Tongue (tissue), 2 donors: ENCODE data around the gene FAM25C. TPM values are rescaled to one million over a fixed set of nuclear protein-coding genes. Genes with fewer than 3 reads are reported as not detected.
"Not testable (repeated sequence)": the region's sequence is repeated elsewhere in the genome, so short reads cannot be mapped to it uniquely, and the experiment has no call there.

Experiments used
- DNase-seq: peaks from one replicate; pipeline ENCODE4 v3.0.0-alpha.2; 2015
- total RNA-seq: library from RNA; depleted of rRNA; stranded (reverse); fragments of >200 nt; gene quantifications from one replicate; pipeline ENCODE4 v1.2.3, GENCODE V29; 2014

Gene FAM25C
- not detected for total RNA-seq

DNA sequence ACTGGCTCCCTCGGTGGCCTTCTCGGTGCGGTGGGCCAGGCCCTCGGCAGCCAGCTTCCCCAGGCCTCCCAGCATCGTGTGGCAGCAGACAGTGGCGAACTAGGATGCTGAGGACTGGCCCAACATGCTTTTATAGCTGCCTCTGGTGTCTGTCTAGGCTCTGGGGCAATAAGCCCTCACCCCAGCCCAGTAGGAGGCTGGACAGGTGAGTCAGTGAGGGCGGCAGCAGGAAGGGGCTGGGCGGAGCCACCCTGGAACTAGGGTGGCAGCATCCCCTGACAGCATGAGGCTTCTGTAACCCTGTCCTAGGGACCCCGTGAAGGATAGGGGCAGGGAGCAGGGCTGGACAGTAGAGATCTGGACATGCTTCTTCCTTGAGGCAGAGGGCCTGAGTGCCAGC, at the start of gene FAM25C:
TSS of gene FAM25C (minus strand) at position 101 of the 400 bp plus-strand sequence. CDS start at position 75, 26 bp downstream.
- not testable (repeated sequence) for DNase-seq

DNA sequence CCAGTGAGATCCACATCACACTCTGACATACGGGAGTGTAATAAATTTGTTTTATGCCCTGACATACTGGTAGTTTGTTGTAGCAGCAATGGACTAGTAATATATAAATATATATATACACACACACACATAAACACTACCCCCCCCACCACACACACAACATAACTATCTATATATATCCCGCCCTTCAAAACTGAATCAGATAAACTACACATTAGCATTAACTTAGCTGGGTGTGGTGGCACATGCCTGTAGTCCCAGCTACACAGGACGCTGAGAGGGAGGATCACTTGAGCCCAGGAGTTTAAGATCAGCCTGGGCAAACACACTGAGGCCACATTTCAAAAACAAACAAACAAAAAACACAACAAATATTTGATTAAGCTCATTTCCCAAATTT, 45.0 kb upstream of the FAM25C start:
- DNase-seq: not testable (repeated sequence)

DNA sequence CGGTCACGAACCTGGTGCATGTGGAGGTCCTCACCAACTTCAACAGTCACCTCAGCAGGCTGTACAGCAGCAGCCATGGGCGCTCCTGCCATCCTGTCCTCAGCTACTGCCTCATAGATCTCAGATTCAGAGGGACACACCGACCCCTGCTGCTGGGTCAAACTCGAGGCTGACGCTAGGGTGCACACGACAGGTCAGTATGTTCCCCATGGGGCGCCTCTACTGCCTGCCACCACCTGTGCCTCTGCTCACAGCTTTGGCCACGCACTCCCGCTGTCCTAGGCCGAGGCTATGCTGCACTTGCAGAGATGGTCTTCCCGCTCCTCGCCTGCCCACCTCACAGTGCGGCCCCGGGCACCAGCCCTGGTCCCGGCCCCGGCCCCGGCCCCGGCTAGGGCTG, 31.8 kb upstream of the FAM25C start:
- not testable (repeated sequence) for DNase-seq

DNA sequence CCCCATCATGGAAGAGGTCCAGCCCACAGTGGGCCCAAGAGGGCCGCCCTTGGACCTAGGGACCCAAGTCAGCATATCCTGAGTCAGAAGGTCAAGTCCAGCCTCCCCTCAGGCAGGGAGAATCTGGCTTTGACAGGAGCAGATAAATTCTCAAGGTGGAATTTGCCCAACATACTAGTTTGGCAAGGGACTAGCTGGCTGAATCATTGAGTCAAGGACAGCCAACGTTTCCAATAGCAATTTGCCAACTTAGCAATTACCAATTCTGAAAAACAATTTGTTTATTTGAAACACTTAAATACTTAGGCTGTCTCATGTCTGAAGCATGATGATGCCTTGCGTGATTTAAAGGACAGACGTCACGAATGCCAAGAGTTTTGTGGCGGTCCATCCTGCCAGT, 2.7 kb upstream of the FAM25C start:
- DNase-seq: not testable (repeated sequence)

DNA sequence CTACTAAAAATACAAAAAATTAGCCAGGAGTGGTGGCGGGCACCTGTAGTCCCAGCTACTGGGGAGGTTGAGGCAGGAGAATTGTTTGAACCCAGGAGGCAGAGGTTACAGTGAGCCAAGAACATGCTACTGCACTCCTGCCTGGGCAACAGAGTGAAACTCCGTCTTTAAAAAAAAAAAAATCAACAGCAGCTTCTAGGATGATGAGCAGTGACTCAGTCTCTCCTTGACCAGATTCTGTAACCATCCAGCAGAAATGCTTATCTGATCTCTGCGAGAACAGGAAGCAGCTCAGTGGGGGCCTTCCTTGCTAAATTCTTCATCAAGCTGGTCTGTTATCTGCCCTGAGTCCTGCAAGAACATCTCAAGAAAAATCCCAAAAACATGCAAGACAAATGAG, 5.5 kb downstream of the FAM25C start:
- not testable (repeated sequence) for DNase-seq

DNA sequence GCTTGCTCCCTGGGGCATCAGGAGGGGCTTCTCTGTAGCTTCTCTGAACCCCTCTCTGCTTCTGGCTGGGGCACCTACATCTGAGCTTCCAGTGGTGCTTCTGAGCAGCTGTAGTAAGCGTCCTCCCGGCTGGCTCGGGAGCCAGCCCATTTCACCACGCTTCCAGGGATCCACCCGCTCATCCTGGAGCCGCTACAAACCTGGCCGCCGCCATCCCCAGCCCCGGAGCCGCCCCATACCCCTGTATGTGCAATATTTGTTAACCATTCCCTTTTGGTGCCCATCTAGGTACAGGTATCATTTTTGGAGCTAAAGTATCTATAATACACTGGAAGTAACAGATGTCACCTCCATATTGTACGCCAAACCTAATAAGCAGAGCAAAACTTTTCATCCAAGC, 7.0 kb downstream of the FAM25C start:
- DNase-seq: not testable (repeated sequence)

DNA sequence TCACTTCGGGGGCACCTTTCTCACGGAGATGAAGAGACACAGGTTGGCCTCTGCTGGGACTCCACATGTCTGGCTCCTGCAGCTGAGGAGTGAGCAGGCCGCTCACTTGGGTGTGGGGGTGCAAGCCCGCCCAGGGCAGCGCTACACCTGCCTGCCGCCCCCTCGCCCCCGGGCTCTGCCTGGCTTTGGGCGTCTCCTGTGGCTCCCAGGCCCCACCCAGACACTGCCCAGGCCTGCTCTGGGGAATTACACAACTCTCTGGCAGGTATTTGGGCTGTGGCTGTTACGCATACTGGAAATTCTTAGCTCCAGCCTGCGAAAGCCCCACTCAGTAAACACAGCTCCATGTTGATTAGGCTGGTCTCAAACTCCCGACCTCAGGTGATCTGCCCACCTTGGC, 7.9 kb downstream of the FAM25C start:
- DNase-seq: not testable (repeated sequence)

DNA sequence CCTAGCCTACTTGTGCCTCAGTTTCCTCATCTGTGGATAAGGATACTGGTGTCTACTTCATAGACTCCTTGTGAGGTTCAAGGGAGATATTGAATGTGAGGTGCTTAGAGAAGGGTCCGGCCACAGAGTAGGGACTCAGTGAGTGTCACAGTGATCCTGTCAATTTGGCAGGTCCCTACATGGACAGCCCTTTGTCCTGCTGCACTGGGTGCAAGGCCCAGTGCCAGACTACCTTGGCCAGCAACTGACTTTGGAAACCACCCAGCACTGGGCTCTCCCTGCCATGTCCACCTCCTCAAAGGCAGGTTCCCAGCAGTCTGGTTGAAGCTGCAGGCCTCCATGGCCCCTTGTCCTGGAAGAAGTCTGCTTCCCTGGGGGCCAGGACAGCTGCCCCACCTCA, 9.5 kb downstream of the FAM25C start:
- not testable (repeated sequence) for DNase-seq

DNA sequence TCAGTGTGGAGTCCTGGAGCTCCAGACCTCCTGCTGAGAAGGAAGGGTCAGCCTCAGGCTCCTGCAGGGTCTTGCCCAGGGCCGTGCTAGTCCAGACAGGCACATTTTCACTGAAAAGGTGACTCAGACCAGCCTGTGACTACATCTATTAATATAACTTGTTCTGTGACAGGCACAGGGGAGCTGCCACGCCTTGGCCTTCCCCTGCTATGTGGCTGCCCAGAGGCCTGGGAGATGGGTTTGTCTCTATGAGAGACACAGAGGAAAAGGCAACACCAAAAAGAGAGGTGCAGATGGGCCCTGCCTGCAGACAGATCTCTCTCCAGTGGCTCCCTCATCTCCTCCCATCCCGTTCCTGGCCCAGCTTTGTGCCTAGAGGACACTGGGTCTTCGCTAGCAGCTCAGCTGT, 10.0 kb downstream of the FAM25C start:
- DNase-seq: not testable (repeated sequence)

DNA sequence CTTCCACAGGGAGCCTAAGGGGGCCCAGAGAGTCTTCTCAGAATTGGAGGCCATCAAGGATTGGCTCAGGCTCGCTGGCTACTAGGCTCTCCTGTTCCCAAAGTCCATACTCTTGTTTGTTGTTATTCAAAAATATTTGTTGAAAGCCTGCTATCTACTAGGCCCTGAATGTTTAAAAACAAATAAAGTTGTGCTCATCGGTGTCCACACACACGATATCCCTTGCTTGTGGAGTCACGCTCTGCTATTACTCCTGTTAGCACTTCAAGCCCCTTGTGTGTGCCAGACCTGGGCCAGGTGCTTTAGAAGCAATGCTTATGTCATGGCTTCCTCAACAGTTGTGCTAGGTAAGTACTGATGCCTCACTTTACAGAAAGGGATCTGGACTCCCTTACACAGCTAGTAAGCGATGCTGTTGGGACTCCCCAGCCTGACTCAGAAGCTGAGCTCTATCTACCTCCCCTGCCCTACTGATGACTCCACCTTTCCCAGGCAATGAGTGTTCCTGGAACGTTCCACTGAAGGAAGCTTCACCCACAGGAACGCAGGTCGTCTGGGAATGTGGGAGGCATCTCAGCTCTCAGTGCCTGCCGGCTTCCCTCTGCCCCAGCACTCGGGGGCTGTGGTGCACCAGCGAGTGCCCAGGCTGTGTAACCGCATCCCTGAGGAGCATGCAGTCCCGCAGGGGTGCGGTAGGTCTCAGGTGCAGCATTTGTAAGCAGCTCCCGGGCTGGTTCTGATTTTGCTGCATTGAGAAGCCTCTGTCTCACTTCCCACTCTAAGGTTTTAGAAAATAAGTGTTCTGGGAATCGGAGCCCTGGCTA, 10.7 kb downstream of the FAM25C start:
- DNase-seq: not testable (repeated sequence)

DNA sequence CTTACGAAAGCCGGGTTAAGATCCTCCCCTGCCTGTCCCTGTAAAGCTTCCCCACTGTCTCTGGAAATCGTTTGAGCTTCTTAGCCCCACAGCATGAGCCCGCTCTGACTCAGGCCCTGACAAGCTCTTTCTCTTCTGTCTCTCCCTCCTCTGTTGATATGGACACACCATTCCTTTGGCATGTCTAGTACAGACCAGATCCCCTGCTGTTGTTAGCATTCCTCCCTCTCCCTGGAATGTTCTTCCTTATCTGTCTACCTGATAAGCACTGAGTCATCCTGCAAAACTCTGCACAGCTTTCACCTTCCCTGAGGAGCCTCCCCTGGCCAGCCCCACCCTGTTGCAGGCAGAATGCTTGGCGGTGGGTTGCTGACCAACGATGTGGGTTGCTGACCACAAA, 11.6 kb downstream of the FAM25C start:
- not testable (repeated sequence) for DNase-seq

DNA sequence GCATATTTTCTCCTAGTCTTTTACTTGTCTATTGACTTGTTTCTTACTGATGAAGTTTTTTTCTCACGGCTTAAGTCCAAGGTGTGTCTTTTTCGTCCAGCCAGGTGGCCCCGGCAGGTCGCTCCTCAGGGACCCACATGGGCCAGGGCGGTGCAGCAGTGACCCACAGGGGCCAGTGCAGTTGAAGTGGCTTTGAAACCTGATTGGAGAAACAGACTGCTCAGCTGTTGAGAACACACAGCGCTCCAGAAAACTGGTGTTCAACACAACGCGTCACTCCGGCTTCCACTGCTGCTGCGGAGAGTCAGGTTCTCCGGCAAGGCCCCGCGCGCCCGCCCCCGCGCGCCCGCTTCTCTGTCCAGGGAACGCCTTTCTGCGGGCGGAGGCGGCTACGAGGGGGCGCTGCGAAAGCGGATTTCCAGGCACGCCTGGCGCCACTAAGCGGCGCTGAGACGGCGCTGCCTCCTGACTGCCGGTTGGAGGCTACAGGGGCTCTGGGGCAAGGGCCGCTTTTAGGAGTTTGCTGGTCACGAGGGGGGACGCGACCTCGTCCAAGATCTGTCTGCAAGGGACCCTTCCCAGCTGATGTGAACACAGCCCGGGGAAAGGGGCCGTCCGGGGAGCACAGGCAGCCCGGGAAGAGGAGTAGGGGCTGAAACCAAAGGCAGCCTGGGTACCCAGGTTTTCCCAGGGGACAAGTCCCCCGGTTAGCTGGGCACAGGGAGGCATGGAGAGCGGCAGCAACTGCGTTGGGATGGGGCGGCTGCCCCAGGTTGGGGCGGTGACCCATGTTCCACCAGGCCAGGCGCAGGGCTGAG, 13.0 kb downstream of the FAM25C start:
- not testable (repeated sequence) for DNase-seq

DNA sequence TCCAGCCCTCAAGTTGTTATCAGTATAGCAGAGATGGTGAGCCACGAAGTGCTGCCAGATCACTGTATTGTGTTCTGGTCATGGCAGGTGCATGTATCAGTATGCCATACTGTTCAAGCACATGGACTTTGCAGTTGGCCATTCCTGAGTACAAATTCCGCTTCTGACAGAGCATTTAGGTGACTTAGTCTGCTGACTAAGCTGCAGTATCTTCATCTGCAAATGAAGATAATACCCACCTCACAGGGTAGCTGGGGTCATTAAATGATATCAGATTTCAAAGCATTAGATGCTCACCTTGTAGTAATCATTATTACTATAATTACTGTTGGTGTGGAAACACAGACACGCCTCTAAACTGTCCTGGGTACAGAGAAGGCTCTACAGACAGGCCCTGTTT, 24.2 kb downstream of the FAM25C start:
- not testable (repeated sequence) for DNase-seq

DNA sequence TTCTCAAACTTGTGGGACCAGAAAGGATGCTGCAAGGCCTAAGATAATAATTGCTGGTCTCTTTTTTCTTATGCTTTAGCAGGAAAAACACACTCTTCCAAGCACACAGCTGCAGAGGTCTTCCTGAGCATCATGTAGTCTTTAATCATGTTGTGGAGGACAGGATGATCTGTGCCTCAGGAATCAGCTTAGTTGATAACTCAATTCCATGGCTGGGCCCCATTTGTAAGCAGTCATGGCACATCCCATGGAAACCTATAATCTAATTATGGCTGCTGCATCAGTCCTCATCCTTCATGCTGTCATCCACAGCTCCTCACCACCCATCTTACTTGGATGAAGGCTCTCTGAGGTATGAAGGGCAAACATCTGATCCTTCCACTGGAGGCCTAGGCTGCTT, 26.5 kb downstream of the FAM25C start:
- DNase-seq: not testable (repeated sequence)

DNA sequence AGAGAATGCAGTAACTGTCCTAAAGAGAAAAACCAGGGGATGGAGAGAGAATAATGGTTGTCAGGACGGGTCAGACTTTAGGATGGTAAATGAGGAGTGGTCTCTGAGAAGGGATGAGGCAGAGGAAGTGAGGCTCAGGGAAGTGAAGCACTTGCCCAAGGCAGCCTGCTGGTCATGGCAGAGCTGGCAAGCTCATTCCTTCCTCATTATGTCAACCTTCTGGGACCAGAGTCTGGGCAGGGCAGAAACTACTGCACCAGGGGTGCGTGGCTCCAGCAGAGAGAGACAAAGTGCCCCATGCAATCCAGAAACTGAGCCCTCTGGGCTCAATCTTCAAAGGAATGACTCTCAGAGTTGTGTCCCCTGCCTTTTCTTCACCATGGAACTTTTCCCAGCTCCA, 27.5 kb downstream of the FAM25C start:
- not testable (repeated sequence) for DNase-seq

DNA sequence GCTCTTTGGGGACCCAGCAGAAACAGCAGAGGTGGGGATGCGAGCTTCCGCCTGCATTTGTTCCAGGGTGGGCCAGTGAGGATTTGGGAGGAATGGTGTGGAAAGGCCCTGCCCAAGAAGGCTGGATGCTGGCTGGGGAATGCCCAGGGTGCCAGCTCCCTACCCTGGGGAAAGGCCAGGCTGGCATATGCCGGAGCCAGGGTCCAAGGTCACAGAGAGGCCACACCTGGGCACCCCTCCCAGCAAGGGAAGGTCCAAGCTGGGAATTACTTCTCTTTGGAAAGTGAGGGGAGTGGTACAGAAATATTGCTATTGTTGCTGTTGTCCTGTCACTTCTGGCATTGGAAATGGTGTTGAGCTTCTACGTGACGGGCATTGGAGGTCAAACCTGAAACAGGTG, 28.0 kb downstream of the FAM25C start:
- DNase-seq: not testable (repeated sequence)

DNA sequence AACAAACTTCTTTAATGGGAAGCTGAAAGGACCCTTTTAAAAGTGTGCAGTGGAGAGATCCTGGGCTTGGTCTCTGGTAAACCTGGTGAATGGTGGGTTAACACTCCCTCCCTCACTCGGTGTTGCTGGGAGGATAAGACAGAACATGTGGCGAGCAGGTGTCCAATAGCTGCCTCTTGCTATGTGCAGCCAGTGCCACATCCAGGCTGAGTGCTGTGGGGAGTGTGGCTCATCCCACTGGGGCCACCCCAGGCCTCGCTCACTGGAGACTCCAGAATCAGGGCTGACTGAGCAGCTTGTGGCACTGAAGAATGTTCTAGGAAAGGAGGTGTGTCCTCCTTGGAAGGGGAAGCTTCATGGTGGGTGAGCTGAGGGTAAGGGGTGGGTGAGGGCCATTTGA, 29.5 kb downstream of the FAM25C start:
- DNase-seq: not testable (repeated sequence)

DNA sequence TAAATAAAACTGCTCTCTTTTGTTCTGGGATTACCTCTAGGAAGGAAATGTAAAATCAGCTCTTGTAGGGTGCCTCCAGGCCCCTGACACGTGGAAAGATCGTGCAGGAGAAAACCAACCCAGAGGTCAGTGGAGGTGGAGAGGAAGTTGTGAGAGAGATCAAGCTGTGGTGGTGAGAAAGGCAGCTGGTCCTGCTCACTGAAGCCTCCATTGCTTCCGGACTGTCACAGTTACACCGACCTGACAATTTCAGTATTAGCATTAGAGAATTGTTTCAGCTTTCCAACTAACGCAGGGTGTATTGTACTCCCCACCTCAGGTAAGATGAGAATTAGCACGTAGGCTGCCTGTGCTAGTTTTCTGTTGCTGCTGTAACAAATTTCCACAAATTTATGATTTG, 30.6 kb downstream of the FAM25C start:
- not testable (repeated sequence) for DNase-seq

DNA sequence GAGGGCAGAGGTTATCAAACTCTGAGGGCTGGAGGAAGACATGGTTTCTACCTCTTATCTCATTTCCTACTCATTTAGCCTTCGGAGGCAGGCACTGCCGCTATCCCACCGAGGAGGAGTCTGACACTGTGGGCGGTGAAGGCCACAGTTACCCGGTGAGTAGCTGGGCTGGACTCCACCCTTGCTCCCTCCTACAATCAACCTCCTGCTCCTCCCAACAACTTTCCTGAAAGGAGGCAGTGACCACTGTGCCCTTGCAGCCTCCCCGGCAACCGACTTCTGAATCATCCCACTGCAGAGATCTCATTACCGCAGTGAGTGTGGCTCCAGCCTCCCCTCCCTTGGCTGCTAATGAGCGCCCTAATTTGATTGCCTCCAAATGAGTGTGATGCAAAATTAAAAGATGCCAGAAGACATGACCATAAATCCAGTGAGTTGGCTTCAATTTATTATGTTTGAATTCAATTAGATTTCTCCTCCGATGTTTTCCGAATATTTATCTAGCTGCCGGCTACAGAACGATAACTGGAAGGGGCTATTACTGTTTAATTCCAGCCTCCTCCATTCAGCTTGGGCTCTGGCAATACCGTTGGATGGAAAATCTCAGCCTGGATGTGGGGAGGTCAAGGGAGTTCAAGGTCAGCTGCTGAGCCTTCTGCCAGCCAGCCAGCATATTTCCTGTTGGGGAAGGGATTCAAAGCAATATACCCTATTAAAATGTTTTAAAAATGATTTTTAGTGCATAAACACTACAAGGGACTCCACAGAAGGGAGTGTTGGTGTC, 35.1 kb downstream of the FAM25C start:
- not testable (repeated sequence) for DNase-seq

DNA sequence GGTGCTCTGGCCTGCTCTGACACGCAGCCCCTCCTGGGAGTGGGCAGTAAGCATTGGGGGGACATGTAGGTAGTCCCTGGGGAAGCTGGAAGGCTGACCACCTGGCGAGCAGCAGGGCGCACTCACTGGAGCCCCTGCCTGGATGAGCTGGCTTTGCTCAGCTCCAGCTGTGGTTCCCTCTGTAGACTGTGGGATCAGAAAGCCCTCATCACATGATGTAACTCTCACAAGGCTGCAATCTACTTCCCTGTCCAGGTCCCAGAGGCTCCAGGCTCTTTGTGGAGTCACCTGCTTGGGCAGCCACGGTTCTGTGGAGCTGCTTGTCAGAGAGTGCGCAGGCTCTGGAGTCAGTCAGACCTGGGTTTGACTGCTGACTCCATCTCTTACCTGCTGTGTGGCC, 36.8 kb downstream of the FAM25C start:
- not testable (repeated sequence) for DNase-seq

DNA sequence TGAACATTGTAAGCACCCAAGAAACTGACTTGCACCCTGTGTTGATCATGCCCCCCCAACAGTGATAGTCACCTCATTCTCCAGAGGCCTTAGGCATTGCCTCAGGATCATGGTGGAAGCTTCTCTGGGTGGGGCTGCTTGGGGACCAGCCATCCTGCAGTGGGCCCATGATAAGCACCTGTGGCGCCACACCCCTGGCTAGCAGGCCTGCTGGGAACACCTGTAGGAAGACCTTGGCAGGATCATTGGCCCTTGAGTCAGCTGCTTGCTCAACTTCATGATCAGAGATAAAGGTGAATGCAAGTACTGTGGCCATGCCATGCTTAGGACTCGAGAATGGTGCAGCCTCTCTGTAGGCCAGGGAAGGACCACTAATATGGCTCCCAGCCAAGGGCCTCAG, 38.9 kb downstream of the FAM25C start:
- DNase-seq: not testable (repeated sequence)

DNA sequence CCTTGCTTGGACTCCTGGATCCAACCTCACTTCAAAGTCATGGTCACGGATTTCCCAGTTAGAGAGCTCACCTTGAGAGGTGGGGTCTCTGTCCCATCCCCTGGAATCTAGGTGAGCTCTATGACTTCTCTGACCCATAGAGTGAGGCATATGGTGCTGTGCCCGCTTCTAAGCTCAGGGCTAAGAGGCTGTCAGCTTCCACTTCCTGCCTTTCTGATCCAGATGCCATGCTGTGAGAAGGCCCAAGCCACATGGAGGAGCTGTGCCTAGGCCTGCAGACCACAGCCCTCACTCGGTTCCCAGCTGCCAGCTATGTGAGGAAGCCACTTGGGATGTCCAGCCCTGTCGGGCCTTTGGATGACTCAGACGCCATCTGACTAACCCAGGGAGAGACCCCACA, 39.9 kb downstream of the FAM25C start:
- DNase-seq: not testable (repeated sequence)
